Brain microvascular endothelial cell (primary cell): Measurements from ENCODE around the gene ST3GAL6.

Experiments used
- DNase-seq: peaks from one replicate; pipeline ENCODE4 v3.0.0-alpha.2; 2020
- H3K27ac ChIP-seq: fragments of 250-450 bp; sonication (Bioruptor Pico); 2 replicates; pipeline ENCODE4 v1.5.1; 2020; ENCODE audit warnings: mild to moderate bottlenecking, moderate library complexity
- H3K27me3 ChIP-seq: fragments of 250-450 bp; sonication (Bioruptor Pico); replicated peaks from 2 replicates; pipeline ENCODE4 v1.5.1; 2020; ENCODE audit warnings: mild to moderate bottlenecking
- H3K36me3 ChIP-seq: fragments of 250-450 bp; sonication (Bioruptor Pico); replicated peaks from 2 replicates; pipeline ENCODE4 v1.5.1; 2020; ENCODE audit warnings: mild to moderate bottlenecking
- H3K4me3 ChIP-seq: 2 replicates; pipeline ENCODE4 v1.5.1; 2011; ENCODE audit warnings: low read depth, mild to moderate bottlenecking, control low read depth, low read length, moderate library complexity
- CTCF ChIP-seq: IDR thresholded peaks from 2 replicates; pipeline ENCODE4 v1.5.1; 2011; ENCODE audit warnings: low read depth, mild to moderate bottlenecking, moderate library complexity, low read length, control low read depth, inconsistent platforms; ENCODE audit errors: missing control alignments
- in situ Hi-C: cut with HindIII; loops from 2 replicates; pipeline ENCODE4 v1.10.0; 2017; ENCODE audit warnings: low sequenced_read_pairs, low pct_ligation_motif_present

Gene ST3GAL6

DNA sequence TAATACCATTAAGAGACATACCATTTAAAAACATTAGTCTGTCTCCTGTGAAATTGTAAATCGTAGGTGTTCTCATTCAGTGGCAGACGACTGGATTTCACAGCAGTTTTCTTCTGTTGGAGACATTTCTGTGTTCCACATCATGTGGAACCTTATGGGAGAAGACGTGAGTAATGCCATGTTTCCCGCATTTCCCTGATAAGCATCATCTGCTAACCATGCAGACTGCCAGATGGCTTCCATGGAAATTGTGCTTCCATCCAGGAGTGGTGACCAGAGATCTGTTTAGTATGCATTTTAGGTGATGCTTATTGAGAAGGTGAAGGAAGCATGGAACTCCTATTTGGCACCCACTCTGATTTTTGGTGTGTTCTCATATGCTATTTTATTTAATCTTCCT, 28.4 kb upstream of the ST3GAL6 start:
- Histone ChIP-seq H3K36me3 (no peaks in the 10 kb centered on the region), H3K4me3 (peak overlapping the region; percentile 88), H3K27ac (no peak overlapping the region), H3K27me3 (no peaks in the 10 kb centered on the region)
- peak; percentile 33 for DNase-seq
- in situ Hi-C loops = no loop called here
- no peak for TF ChIP-seq CTCF

GRCh38 chr3:98735296-98735695, 27.8 kb upstream of the ST3GAL6 start:
- H3K4me3 ChIP-seq = no peak overlapping the region
- TF ChIP-seq CTCF = no peak
- no peaks in the 10 kb centered on the region for H3K27me3 ChIP-seq
- in situ Hi-C loops = no loop called here
- no peak for DNase-seq
- no peak overlapping the region for H3K27ac ChIP-seq
- no peaks in the 10 kb centered on the region for H3K36me3 ChIP-seq

GRCh38 chr3:98735761-98736269, 27.3 kb upstream of the ST3GAL6 start:
- no peak for DNase-seq
- no peaks in the 10 kb centered on the region for H3K36me3 ChIP-seq
- H3K27ac ChIP-seq = no peak overlapping the region
- in situ Hi-C loops = no loop called here
- H3K4me3 ChIP-seq = no peak overlapping the region
- H3K27me3 ChIP-seq = no peaks in the 10 kb centered on the region
- TF ChIP-seq CTCF = no peak

- Histone ChIP-seq H3K27me3 (no peaks in the 10 kb centered on the region), H3K27ac (no peak overlapping the region), H3K4me3 (no peak overlapping the region), H3K36me3 (no peaks in the 10 kb centered on the region)
- no peak for DNase-seq
- in situ Hi-C loops = no loop called here
- no peak for TF ChIP-seq CTCF
Observed at GRCh38 chr3:98737301-98737700, 25.8 kb upstream of the ST3GAL6 start.

- Histone ChIP-seq H3K27me3 (no peaks in the 10 kb centered on the region), H3K36me3 (no peaks in the 10 kb centered on the region), H3K4me3 (no peak overlapping the region), H3K27ac (no peak overlapping the region)
- in situ Hi-C loops = no loop called here
- no peak for DNase-seq
- no peak for TF ChIP-seq CTCF
Observed at GRCh38 chr3:98739266-98739665, 23.9 kb upstream of the ST3GAL6 start.

- DNase-seq = no peak
- no peak overlapping the region for H3K27ac ChIP-seq
- in situ Hi-C loops = no loop called here
- H3K27me3 ChIP-seq = no peaks in the 10 kb centered on the region
- H3K4me3 ChIP-seq = no peak overlapping the region
- no peak for TF ChIP-seq CTCF
- no peaks in the 10 kb centered on the region for H3K36me3 ChIP-seq
Observed at GRCh38 chr3:98740324-98740723, 22.8 kb upstream of the ST3GAL6 start.
